NCI-H2227 (cell line): ENCODE measurements around the gene GOLGA8A.
"Not testable (repeated sequence)": the region's sequence is repeated elsewhere in the genome, so short reads cannot be mapped to it uniquely, and the experiment has no call there.

Experiments
- DNase-seq: peaks from one replicate; lab custom pipeline; 2025; ENCODE audit not compliant: unreplicated experiment; lab: John Stamatoyannopoulos, UW

GOLGA8A gene

GRCh38 chr15:34418435-34418834, 19.2 kb downstream of the GOLGA8A start:
- not testable (repeated sequence) for DNase-seq

DNA sequence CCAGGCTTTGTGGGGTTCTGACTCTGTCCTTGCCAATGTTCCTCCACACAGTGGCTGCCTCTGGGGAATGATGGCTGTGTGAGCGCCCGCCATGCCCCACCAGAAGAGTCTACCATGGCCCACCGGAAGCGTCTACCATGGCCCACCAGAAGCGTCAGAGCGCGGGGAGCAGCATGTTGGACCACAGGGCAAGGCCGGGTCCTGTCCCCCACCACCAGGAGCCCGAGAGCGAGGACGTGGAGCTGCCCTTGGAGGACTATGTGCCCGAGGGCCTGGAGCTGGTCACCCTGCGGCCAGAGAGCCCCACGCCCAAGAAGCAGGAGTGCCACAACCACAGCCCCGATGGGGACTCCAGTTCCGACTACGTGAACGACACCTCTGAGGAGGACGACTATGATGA, 28.1 kb downstream of the GOLGA8A start:
- not testable (repeated sequence) for DNase-seq

- DNase-seq: not testable (repeated sequence)
Observed at GRCh38 chr15:34408973-34409372, 28.6 kb downstream of the GOLGA8A start.

- DNase-seq: not testable (repeated sequence)
Observed at GRCh38 chr15:34403899-34404298, 33.7 kb downstream of the GOLGA8A start.

DNA sequence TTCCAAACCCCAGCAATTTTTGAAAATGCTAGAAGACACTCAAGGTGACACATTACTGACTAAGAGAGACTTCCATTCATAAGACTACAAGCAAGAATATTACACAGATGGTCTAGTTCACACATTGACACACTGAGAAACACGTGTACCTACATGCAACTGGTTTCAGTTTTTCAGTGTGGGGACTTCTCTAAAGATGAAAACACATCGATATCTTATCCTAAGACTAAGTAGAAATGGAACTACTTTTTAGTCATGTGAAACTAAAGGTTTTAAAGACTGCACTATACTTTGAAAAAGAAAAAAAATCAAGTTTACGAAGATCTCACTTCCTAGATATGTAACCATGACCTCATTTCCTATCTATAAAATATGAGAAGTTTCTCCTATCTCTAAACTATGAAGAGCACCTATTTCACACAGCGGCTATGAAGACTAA, 34.4 kb downstream of the GOLGA8A start:
- not testable (repeated sequence) for DNase-seq

DNA sequence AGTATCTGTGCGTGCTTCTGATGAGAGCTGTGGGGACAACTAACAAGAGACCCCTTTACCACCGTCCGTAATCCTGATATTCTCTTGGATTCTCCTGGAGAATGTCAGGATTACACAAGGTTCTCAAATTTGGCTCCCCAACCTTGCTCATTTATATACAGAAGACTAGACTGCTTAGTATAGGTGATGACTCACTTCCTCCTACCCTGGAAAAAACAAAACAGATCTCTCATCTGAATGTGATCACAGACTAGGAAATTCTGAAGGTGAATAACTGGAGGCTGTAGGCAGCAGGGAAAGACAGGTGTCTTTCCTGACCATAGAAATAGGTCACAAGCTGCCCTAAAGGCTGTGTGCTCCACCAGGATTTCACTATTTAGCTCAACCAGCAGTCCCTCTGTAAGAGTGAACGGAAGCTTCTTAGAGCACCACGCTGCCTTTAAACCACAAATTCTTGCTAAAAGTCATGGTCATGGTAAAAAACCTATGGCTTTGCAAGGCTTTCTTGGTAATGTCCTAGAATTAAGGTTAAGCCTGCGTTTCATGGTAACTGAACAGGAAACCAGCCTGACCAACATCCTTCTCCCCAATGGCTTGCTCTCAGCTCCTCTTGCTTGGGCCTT, 39.9 kb downstream of the GOLGA8A start:
- not testable (repeated sequence) for DNase-seq

- not testable (repeated sequence) for DNase-seq
Observed at GRCh38 chr15:34392981-34393380, 44.6 kb downstream of the GOLGA8A start.

DNA sequence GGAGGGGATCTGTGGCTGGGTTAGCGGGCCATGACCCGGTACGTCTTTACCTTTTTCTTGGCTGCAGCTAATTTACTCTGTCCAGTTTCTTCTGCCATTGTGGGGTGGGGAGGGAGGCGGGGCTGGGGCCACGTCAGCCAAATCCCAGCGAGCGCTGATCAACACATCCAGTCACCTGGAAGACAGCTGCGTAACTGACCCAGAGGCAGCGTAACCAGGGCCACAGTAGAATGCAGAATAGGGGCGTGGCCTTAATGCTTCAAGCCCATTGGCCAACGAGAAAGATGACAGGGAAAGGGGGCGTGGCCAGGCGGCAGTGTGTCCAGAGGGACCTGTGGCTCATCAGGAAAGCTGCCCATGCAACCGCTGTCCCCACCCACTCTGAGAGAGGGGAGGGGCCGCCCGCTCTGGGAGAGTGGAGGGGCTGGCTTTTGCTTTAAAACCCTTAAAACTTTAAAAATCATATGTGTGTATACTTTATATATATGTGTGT, 48.0 kb downstream of the GOLGA8A start:
- not testable (repeated sequence) for DNase-seq
